ENCODE measurements around the gene MOGAT1.
"Not testable (repeated sequence)": the region's sequence is repeated elsewhere in the genome, so short reads cannot be mapped to it uniquely, and the experiment has no call there.

Gene MOGAT1

DNA sequence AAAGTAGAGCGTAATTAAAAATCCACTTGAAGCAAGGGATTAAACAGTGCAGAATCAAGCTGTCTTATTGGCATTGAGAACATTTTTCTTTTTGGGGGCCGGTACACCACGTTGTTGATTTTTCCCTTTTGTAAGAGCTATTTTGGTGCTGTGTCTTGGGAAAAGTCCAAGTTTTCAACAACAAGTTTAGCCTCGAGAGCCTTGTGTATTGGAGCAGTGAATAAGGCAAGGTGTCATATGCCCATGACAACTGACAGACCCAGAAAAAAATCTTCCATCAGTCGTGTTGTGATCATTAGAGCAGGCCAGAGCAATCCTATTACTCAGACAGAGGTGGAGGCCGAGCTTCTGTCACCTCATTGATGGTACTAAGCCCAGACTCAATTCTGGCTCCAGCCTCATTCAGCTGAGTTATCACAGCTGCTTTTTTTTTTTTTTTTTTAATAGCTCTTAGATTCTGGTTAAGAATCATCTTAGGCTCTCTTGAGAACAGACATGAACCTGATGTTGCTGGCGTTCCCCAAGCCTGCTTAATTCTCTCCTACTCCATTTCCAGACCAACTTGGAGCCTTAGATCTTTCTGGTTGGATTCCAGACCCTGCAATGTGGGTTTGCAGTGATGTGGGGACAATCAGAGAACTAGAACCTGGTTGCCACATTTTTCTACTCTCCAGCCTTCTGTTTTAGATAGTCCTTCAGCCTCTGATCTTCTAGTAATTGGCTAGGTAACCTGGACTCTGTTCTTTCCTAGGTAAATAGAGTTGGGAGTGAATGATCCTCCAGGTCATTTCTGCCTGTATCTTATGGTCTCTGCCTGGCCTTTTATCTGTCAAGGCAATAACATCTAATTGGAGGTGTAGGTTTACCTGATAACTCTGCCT lies 43.1 kb downstream of the MOGAT1 start:
- Mint-ChIP-seq H3K4me1 (peaks cover 20% of the 10 kb centered on the region), H3K4me3 (no peak overlapping the region), H3K27ac (no peak overlapping the region)

DNA sequence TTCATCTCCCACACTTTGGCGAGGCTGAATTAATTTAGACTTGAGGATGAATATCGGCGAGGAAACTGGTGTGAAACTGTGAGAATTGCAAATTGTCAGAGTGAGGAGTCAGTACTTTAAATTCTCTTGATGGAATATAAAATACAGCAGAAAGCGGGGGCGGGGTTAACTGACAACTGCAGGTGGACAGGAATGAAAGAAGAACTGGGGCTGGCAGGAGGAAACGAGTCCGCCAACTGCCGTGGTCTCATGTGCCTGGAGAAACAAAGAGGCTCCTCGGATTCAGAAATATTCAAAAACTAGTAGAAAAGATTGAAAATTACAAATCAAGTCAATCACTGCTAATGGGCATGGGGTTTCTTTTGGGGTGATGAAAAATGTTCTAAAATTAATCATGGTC lies 44.3 kb downstream of the MOGAT1 start:
- Mint-ChIP-seq H3K27ac (no peak overlapping the region), H3K4me1 (peaks cover 18% of the 10 kb centered on the region), H3K27me3 (ENCODE audit: low read depth, poor library complexity) (peaks cover 4% of the 10 kb centered on the region), H3K9me3 (peaks cover 3% of the 10 kb centered on the region), H3K36me3 (ENCODE audit: low read depth) (no peaks in the 10 kb centered on the region), H3K4me3 (no peak overlapping the region)
- DNase-seq = no peak
- TF ChIP-seq, protein P1, sequence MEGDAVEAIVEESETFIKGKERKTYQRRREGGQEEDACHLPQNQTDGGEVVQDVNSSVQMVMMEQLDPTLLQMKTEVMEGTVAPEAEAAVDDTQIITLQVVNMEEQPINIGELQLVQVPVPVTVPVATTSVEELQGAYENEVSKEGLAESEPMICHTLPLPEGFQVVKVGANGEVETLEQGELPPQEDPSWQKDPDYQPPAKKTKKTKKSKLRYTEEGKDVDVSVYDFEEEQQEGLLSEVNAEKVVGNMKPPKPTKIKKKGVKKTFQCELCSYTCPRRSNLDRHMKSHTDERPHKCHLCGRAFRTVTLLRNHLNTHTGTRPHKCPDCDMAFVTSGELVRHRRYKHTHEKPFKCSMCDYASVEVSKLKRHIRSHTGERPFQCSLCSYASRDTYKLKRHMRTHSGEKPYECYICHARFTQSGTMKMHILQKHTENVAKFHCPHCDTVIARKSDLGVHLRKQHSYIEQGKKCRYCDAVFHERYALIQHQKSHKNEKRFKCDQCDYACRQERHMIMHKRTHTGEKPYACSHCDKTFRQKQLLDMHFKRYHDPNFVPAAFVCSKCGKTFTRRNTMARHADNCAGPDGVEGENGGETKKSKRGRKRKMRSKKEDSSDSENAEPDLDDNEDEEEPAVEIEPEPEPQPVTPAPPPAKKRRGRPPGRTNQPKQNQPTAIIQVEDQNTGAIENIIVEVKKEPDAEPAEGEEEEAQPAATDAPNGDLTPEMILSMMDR (IDR thresholded peaks at IDR 0.05) = no peak

More for the DNA sequence above, 43.1 kb downstream of the MOGAT1 start:
- H3K27me3 Mint-ChIP-seq (ENCODE audit: low read depth, poor library complexity) = peaks cover 4% of the 10 kb centered on the region
- TF ChIP-seq, protein P1 (IDR thresholded peaks at IDR 0.05) = no peak
- H3K9me3 Mint-ChIP-seq = no peaks in the 10 kb centered on the region
- no peak for DNase-seq
- H3K36me3 Mint-ChIP-seq (ENCODE audit: low read depth) = no peaks in the 10 kb centered on the region

DNA sequence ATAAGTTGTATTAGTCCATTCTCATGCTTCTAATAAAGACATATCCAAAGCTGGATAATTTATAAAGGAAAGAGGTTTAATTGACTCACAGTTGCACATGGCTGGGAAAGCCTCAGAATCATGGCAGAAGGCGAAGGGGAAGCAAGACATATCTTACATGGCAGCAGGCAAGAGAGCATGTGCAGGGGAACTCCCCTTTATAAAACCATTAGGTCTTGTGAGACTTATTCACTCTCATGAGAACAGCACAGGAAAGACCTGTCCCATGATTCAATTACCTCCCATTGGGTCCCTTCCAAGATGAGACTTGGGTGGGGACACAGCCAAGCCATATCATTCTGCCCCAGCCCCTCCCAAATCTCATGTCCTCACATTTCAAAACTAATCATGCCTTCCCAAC lies 48.3 kb downstream of the MOGAT1 start:
- H3K27ac Mint-ChIP-seq; H3K4me3 Mint-ChIP-seq; DNase-seq; H3K27me3 Mint-ChIP-seq (ENCODE audit: low read depth, poor library complexity); H3K36me3 Mint-ChIP-seq (ENCODE audit: low read depth): not testable (repeated sequence)
- Mint-ChIP-seq H3K4me1 (peaks cover 11% of the 10 kb centered on the region), H3K9me3 (peaks cover 21% of the 10 kb centered on the region)

DNA sequence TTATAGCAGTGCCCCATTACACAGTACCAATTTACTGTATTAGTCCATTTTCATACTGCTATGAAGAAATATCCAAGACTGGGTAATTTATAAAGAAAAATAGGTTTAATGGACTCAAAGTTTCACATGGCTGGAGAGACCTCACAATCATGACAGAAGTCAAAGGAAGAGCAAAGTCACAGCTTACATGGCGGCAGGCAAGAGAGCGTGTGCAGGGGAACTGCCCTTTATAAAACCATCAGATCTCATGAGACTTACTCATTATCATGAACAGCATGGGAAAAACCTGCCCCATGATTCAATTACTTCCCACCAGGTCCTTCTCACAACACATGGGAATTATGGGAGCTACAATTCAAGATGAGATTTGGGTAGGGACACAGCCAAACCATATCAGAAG lies 50.1 kb downstream of the MOGAT1 start:
- not testable (repeated sequence) for H3K27ac Mint-ChIP-seq; H3K4me3 Mint-ChIP-seq; DNase-seq; H3K27me3 Mint-ChIP-seq (ENCODE audit: low read depth, poor library complexity); H3K36me3 Mint-ChIP-seq (ENCODE audit: low read depth); H3K4me1 Mint-ChIP-seq
- peaks cover 21% of the 10 kb centered on the region for H3K9me3 Mint-ChIP-seq

DNA sequence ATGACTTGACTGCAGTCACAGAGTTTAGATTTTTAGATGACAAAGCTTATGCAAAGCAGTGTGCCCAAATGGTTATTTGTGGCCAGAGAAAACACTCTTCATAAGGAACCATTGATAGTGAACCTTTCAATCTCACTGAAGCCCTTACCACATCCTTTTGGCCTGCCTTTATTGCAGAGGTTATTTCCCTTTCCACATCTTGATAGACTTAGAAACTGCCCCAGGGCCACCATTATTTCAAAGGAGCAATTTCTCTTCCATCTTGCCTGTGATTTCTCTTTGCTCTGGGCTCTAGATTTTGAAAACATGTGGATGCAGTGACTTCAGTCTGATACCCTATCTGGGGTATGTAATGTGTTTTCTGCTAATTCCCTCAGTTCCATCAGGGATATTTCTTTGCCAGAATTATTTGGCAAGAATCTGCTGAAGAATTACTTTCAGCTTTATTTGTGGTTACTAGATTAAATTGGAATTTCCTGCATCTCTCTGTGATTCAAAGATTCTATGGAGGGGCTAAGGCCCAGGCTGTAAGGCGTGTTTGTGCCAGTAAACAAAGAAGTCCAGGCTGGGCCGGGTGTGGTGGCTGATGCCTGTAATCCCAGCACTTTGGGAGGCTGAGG lies 51.0 kb downstream of the MOGAT1 start:
- no peaks in the 10 kb centered on the region for H3K36me3 Mint-ChIP-seq (ENCODE audit: low read depth)
- no peak overlapping the region for H3K27ac Mint-ChIP-seq

DNA sequence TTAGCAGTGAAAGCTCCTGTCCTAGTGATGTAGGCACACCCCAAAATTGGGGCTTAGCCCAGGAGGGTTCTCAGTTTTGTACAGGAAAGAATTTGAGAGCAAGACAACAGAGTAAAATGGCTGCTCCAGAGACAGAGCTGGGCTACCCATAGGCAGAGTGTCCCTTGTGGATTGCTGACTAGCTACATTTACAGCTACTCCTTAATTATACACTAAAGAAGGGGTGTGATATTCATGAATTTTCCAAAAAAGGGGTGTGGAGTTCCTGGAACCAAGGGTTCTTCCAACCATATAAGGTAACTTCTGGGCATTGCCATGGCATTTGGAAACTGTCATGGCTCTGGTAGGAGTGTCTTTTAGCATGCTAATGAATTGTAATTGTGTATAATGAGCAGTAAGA lies 52.8 kb downstream of the MOGAT1 start:
- Mint-ChIP-seq H3K4me1 (no peaks in the 10 kb centered on the region), H3K27ac (no peak overlapping the region), H3K4me3 (no peak overlapping the region), H3K27me3 (ENCODE audit: low read depth, poor library complexity) (no peaks in the 10 kb centered on the region), H3K36me3 (ENCODE audit: low read depth) (no peaks in the 10 kb centered on the region), H3K9me3 (peaks cover 21% of the 10 kb centered on the region)
- DNase-seq = no peak
- TF ChIP-seq, protein P1 (IDR thresholded peaks at IDR 0.05) = no peak

More for the DNA sequence above, 51.0 kb downstream of the MOGAT1 start:
- Mint-ChIP-seq H3K27me3 (ENCODE audit: low read depth, poor library complexity) (no peaks in the 10 kb centered on the region), H3K4me3 (no peak overlapping the region), H3K9me3 (peaks cover 21% of the 10 kb centered on the region), H3K4me1 (no peaks in the 10 kb centered on the region)
- DNase-seq = no peak
- TF ChIP-seq, protein P1 (IDR thresholded peaks at IDR 0.05) = no peak

Data from nephron progenitor cell (in vitro differentiated cells).